Hematopoietic multipotent progenitor cell treated with erythropoietin and hydrocortisone succinate and interleukin-3 and kit ligand, for 15 days (in vitro differentiated cells): ENCODE data around the gene HOXC9.

Source experiments
- DNase-seq: peaks from one replicate; pipeline ENCODE4 v3.0.0-alpha.2; 2015; ENCODE audit warnings: low spot score

The HOXC9 gene

DNA sequence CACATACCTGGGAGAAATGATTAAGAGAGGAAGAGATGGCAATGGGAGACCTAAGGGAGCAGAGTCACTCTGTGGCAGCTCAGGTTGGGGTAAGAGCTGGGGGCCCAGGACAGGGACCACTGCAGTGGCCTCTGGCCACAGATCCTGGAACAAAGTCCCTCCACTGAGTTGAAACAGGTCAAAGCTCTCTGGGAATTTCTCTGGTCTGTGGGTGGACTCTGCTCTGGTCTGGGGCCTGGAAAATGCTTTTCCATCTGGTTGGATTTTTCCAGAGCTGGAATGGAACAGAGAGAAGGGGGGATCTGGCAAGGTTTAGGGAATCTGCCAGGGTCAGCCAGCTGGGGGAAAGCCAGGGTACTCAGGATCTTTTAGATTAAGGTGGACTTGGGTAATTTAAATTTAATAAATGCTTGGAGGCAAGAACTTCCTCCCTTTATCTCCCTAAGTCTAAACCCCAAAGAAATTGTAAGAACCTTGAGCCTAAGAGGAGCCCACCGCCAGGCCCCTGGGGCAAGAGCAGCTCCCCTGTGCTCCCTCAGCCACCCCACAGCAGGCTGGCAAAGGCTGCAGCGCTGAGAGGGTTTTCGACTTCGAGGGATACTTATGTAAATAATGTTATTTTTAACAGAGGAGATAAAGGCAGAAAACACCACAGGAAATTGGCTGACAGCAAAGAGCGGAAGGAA lies 11.3 kb upstream of the HOXC9 start:
- no peak for DNase-seq

- DNase-seq, result no peak
Observed at GRCh38 chr12:53989227-53990113, 10.5 kb upstream of the HOXC9 start.

DNA sequence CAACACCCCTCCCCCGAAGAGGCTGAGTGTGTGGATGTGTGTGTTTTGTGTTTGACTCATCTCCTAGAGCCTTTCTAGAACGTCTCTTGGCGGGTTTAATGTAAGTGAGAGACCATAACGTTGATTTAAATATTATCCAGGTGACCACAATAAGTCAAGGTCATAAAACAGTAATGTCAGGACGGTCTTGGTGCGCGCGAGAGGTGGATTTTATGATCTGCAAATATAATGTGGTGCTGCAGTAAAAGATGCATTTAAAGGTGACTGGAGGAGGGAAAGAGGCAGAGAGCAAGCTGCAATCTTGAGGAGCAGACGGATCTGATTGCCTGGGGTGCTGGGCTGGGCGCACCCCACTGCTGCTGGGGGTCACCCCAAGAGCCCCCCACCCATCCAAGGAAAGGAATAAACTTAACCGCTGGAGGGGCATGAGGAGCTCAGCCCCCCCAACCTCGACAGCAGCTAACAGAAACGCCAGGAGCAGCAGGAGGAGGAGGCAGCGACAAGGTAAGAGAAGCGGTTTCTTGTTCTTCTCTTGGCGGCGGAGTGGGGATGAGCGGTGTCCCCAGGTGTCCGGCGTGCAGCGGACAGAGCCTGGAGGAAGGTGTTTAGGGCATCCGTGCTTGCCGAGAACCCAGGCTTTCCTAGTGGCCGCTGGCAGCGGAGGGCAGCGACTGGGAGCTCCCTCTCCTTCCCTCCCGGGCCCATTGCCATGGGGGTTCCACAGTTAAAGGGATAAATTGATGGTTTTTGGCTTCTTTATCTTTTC lies 9.5 kb upstream of the HOXC9 start:
- DNase-seq, result no peak

GRCh38 chr12:53991077-53991460 lies 8.9 kb upstream of the HOXC9 start:
- no peak for DNase-seq

- DNase-seq, result no peak
Observed at GRCh38 chr12:53992377-53992889, 7.5 kb upstream of the HOXC9 start.

GRCh38 chr12:53993162-53994008 lies 6.6 kb upstream of the HOXC9 start:
- no peak for DNase-seq

DNA sequence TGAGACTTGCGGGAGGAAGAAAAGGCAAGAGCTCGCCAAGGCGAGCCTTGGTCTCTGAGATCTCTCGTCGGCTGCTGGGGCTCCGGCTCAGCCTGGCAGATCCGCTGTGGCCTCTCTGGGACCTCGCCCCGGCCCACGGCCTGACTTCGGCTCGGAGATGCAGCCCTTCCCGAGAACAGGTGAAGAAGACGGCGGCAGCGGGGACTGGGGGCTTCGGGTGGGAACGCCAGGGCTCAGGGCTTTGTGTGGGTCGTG lies 6.0 kb upstream of the HOXC9 start:
- no peak for DNase-seq

- no peak for DNase-seq
Observed at GRCh38 chr12:53994264-53995001, 5.5 kb upstream of the HOXC9 start.

GRCh38 chr12:53995002-53995377 lies 5.0 kb upstream of the HOXC9 start:
- DNase-seq, result no peak

DNA sequence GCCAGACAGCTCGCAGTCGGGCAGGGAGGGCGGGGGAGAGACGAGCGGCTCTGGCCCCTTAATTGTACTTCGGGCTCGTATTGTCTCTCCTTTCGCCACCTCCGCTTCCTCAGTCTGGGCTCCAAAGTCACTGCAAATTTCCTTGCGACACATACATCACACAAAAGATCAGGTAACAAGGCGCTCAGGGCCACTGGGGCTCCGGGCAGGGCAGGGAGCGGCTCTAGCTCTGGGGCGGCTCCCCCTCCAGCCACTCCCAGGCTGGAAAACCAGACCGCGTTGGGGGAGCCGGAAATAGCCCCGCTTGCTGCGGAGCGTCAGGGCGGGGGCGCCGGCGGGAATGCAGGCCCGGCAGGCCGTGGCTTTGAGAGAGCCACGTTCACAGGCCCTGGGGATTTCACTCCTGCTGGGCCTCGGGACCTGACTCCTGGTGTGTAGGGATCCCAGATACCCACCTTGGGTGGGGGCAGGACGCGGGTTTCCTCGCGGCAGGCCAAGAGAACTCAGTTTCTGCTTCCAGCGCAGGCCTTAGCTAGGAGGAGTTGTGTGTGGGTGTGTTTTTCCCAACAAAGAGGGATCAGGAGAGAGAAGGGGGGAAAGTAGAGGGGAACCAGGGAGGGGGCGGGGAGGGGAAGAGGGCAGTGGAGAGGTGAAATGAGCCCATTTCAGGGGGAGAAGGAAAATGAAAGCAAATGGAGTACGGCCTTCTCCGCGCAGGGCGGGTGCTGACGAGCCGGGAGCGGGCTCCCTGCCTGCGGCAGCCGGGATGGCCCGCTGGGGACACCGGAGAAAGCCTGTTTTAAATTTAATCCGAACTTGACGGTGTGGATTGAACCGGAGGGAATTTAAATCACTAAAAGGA lies 4.4 kb upstream of the HOXC9 start:
- no peak for DNase-seq

DNA sequence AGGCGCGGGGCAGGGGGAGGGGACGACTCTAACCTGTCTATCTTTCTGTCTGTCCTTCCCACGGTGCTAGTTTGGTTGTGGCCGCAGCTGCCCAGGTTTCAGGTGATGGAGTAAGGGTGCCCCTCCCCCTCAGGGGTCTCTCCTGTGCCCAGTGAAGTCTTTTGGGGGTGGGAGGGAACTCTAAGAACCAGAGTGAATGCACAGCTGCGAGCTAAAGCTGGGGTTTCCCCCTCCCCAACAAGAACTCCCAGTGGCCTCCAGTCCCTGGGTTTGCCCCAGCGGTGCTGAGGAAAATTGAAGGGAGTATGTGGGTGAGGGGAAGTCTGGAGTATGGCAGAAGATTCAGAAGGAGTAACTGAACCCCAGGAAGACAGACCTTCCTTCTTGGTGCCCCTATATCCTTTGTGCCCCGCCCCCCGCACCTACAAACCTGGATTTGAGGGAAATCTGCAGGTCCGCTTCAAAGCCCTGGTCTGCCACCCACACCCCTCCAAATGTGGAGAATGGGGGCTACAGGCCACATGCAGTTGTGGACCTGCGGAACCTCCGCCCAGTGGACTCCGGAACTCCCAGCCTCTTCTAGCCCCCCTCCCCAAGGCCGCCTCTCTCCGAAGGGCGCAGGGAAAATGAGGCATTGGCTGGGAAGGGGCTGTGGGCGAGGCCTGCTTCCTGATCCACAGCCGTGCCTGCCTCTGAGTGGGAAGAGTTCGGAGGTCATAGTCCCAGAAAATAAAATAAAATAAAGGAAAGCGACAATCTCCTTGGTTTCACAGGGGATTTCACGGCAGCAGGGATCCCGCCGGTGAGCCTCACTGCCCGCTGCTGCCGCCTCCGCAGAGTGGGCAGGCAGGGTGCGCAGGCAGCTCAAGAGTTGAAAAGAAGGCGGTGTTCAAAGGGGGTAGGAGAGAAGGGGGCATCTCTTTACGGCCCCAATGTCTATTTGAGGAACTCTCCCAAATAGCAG lies 3.4 kb upstream of the HOXC9 start:
- DNase-seq, result no peak

DNA sequence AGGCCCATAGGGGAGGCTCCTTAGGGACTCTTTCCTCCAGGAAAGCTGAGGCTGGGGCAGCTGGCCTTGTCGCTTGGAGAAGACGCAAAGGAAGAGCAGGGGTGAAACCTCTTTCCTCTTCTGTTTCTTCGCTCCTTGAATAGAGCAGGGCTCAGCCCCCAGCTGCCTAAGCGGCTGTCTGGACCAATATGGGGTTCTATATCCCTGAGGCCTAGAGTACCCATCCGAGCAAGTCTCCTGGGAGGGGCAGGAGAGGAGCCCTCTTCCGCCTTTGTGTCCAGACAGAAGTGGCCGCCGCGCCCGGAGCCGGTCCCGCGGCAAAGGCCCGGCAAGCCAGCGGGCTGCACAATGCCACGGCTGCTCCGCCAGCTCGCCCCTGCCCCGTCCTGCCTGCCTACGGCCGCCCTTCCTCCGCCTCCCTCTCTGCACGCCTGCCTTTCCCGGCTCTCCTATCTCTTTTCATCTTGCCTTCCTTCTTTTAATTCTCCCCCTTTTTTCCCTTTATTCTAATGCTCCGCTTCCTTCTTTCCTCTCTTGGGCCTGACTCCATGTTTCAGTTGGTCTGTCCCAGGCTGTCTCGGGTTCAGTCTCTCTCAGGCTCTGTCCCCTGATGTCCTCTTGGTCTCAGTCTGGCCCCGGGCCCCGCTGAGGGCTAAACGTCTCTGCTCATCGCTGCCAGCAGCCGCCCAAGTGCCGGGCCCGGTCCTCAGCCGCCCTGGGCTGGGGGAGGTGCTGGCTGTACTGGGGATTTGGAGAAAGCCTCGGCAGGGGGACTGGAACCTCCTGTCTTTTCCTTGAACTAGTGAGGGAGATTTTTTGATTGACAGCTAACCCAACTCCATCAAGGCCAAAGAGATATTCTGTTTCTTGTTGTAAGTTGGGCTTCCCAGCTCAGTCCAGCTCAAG lies 2.5 kb upstream of the HOXC9 start:
- no peak for DNase-seq

DNA sequence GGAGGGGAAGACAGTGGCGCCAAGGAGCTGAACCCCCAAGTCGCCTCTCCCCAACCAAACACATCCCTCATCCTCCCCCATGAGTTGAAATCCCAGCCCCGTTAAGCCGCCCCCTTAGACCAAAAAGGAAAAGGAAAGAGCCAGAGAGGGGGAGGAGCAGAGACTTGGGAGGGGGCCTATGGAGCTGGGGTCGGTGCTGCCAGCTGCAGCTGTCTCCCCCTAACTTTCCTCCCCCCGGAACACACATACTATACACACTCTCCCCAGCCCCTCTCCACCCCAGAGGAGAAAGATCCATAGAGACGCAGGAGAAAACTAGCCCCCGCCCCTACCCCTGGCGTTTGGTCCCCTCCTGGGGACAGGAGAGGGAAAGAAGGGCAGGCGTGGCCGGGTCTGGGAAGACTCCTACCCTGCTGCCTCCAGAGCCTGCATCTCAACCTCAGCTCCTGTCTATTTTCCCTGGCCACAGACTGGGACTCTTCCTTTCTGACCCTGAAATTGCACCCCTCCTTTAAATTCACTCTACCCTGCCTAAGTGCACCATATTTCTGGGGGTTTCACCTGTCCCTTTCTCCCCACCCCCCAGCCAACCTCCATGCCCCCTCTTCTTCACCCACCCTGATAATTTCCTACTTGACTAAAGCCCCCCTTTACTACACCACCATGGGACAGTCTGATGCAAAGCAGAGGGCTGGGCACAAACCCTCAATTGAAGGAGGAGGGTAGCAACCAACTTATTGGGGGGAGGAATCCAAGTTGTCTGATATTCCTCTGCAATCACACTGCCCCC lies 1.7 kb upstream of the HOXC9 start:
- DNase-seq, result no peak

DNA sequence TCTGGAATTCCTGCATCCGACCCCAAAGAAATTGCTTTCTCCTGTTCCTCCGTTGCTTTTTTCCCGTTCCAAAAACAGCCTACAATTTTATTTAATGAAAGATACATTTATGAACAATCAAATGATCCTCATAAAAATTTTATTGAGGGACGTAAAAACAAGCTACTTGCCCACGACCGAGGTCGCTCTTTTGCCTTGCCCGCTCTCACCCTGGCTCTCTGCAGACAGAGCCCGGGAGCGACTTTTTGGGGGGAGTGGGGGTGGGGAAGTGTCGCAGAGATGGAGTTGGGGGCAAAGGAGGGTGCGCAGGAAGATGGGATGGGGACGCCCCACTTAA lies 1.1 kb upstream of the HOXC9 start:
- no peak for DNase-seq

- no peak for DNase-seq
Observed at GRCh38 chr12:53999559-54000115, 324 bp upstream of the HOXC9 start.

GRCh38 chr12:54001283-54002187 lies 1.6 kb downstream of the HOXC9 start:
- no peak for DNase-seq
